Activated CD4-positive, alpha-beta T cell treated with anti-CD3 and anti-CD28 coated beads, Interleukin-2, amount 50 U/mL, for 24 hours (primary cell): ENCODE data around the gene CSGALNACT2.
"Not testable (repeated sequence)": the region's sequence is repeated elsewhere in the genome, so short reads cannot be mapped to it uniquely, and the experiment has no call there.

ENCODE experiments used
- DNase-seq, 2 donors: peaks; one replicate each; pipeline ENCODE4 v3.0.0-alpha.2; 2020; ENCODE audit warnings: low read depth in 1 of 2, low spot score in 1 of 2

Gene CSGALNACT2

DNA sequence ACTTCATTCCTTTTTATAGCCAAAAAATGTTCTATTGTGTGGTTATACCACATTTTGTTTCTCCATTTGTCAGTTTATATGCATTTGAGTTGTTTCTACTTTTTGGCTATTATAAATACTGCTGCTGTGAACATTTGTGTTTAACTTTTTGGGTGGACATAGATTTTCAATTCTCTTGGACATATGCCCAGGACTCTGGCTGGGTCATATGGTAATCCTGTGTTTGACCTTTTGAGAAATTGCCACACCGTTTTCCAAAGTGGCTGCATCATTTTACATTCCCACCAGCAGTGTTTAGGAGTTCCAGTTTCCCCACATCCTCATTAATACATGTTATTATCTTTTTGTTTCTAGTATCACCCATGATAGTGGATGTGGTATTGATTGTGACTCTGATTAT, 39.4 kb downstream of the CSGALNACT2 start:
- no peak for DNase-seq

DNA sequence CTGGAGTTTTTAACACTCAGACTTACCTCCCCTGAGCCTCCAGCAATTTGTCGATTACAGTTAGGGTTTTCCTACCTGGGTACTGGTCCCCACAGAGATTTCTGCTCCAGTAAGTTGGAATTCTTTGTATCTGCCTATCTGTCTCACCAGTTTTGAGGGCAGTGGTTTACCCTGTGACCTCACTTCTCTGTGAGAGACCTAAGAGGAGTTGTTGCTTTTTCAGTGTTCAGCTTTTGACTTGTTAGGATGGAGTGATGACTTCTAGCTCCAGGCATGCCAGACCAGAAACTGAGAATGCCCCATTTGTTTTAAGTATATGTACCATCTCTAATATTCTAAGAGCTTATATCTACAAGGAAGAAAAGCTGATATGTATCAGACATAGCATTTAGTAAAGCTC, 42.9 kb downstream of the CSGALNACT2 start:
- no peak for DNase-seq

DNA sequence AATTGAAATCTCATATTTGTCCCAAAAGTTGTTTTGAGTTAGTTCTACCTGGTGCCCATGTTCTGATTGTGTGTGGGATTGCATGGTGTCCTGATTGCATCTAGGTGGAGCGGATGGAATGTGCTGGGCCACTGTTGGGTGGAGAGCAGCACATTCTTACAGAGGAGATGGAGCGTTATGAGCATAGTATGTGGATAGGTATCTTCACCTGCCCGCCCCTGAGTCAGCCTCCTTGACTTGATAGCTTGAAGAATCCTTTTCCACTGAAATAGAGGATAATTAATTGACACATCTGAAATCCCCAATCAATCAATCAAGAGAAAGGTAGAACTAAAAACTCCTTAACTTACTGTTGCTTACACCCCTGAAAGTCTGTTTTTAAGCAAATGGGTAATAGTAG, 45.5 kb downstream of the CSGALNACT2 start:
- not testable (repeated sequence) for DNase-seq

- no peak for DNase-seq
These were observed 47.9 kb downstream of the CSGALNACT2 start for GRCh38 chr10:43186150-43186549.

DNA sequence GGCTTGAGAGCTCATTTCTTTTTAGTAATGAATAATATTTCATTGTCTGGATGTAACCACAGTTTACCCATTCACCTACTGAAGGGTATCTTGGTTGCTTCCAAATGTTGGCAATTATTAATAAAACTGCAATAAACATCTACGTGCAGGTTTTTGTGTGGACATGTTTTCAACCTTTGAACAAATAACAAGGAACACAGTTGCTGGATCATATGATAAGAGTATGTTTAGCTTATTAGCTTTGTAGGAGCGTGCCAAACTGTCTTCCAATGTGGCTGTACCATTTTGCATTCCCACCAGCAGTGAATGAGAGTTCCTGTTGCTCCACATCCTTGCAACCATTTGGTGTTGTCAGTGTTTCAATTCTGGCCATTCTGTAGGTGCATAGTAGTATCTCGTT, 49.0 kb downstream of the CSGALNACT2 start:
- no peak for DNase-seq

GRCh38 chr10:43188702-43189101, 50.5 kb downstream of the CSGALNACT2 start:
- no peak for DNase-seq

- DNase-seq: no peak
These were observed 52.0 kb downstream of the CSGALNACT2 start for GRCh38 chr10:43190289-43190688.

GRCh38 chr10:43190775-43191174, 52.5 kb downstream of the CSGALNACT2 start:
- no peak for DNase-seq

GRCh38 chr10:43192884-43193283, 54.6 kb downstream of the CSGALNACT2 start:
- DNase-seq: no peak

DNA sequence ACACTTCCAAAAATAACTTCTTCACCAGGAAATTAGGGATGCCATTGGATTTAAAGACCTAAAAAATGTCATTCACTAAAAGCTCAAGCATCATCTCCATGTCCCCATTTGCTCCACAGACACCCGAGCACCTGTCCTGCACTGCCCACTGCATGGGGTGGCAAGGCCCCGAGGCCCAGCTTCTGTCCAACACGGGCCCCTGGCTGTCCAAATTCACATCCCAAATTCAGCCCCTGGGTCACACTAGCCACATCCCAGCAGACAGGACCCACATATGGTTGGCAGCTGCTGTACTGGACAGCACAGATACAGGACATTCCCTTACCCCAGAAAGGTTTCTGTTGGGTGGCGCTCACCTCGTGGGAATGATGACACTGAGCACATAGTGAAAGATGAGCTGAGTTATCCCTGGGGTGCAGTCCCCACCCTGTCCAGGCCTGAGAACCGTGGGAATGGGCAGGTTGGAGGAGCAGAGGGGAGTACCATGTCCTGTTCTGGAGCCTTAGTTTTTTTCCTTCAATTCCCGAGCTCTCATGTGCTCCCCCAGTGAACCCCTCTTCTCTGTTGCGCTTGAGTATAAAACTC, 55.3 kb downstream of the CSGALNACT2 start:
- no peak for DNase-seq

DNA sequence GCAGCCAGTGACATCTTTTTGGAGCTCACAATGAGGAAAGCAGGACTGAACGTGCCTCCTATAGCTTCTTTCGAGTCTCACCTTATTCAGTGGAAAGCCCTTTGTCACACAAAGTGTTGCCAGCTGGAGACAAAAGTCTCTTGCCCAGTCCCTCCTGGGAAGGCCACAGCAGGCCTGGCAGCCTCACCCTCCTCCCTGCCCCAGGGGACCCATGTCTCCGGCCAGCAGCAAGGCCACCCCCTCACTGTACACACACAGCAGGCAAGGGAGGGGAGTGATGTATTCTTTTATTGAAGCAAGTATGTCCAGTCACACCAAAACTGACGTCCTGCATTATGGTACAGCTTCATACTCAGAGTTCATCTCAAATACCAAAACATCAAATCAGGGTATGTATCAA, 56.0 kb downstream of the CSGALNACT2 start:
- DNase-seq: no peak

GRCh38 chr10:43194859-43195258, 56.6 kb downstream of the CSGALNACT2 start:
- DNase-seq: no peak

DNA sequence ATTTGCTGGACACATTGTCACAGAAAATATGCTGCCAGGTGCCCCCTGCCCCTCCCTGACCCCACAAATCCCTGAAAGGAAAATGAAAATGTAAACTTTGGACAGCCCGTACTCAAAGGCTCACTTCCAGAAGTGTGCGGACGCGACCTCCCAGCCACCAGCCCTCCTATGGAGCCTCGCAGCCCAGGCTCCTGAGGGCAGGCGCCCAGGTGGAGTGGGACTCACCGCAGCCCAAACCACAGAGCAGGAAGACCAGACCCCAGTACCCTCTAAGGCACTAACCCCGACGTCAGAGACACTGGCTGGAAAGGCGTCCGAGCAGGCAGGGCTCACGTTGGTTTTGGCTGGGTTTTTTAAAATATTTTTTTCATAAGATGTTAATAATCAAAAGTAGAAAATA, 57.3 kb downstream of the CSGALNACT2 start:
- DNase-seq: no peak

DNA sequence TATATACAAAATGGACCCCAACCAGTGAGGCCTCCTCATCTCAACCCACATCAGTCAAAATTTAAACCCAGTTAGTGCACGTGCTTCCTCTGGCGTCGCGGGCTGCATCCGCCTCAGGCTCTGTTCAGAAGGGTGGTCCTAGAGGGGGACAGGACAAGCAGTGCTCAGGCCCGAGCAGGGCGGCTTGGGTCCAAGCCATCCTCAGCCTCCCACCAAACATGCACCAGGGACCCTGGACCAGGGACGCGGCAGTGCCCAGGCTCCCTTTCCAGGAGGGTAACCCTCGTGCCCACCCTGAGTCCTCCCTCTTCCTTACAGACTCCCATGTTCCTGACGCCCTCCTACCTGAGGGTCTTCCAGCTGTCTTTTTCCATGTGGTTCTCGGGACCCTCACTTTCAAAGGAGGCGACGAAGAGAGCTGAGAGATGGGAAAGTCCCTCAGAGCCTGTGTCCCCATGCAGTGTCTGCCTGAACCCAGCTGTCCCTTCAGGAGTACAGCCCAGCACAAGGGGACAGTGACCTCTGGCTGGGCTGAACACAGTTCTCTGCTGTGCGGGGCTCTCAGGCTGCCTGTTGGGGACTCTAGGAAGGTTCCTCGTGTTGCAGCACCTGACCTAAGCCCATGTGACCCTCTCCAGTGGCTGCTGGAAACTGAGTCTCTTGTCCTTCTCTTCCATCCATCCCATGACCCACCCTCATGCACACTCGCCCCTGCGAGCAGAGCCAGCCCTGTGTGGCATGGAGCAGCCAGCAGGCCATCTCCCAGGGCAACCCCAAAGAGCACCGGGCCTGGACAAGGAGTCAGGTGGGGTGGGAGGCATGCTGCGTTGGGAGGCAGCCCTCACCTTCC, 58.1 kb downstream of the CSGALNACT2 start:
- DNase-seq: no peak

GRCh38 chr10:43196981-43197833, 59.0 kb downstream of the CSGALNACT2 start:
- no peak for DNase-seq

DNA sequence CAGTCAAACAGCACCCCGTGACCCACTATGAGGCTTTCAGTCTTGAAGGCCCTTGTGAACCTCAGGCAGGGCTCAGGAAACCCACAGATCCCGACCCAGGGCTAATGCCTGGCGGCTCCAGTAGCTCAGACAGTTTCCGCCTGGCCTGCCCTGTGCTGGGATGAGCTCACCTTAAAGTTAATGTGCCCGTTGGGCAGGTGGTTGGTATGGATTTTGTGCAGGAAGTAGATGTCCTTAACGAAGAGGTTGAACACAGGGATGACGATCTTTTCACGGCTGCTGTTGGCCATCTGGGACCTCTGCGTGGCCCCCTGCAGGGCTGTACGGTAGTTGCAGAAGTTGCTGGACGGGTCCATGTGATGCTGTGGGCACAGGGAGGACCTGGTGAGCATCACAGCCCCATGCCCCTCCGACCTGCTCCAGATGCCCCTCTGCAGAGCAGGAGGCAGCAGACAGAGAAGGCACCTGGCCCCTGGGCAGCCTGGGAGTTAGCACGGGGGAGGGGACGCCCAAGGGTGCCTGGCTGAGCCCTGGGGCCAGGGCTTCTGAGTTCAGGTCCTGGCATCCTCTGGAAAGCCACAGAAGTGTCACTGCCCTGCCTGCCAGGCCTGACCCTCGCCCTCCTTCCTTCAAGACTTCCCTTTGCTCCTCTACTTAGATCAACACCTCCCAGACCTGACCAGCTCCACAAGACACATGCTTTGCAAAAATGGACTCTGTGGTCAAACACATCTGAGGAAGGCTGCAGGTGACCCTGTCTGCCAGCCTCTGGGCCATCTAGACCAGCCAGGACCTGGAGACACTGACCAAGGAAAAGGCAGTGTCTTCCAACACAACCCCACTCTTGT, 59.8 kb downstream of the CSGALNACT2 start:
- DNase-seq: no peak

- no peak for DNase-seq
These were observed 60.4 kb downstream of the CSGALNACT2 start for GRCh38 chr10:43198682-43199005.

DNA sequence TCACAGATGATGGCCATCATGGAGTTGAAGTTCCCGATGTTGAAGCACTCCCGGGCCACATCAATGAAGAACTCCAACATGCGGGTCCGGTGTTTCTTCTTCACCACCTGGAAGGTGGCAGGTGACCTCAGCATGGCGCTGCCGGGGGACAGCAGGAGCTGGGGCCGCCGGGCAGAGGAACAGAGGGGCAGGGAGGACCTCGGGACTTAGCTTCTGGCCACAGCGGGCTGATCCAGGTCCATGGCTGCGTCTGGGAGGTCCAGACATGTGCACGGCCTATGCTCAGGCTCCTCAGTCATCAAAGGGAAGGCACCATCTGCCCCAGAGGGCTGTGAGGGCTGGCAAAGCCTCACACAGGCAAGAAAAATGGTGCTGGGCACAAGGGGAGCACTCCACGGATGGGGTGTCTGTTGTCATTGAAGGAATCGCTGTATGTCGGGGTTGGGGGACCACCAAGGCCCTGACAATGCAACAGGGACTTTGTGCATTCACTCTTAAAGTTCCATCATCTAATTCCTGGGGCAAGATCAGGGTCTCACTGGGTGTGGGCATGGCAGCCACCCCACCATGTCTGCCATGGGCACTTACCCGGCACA, 60.9 kb downstream of the CSGALNACT2 start:
- no peak for DNase-seq

GRCh38 chr10:43199684-43200537, 61.7 kb downstream of the CSGALNACT2 start:
- no peak for DNase-seq
